Stimulated activated CD8-positive, alpha-beta memory T cell treated with anti-CD3 and anti-CD28 coated beads, Interleukin-2, amount 100 ng/mL, for 1 hour (primary cell): ENCODE data around the gene CLCNKB.
"Not testable (repeated sequence)": the region's sequence is repeated elsewhere in the genome, so short reads cannot be mapped to it uniquely, and the experiment has no call there.

Experiments
- DNase-seq, 2 donors: peaks; one replicate each; pipeline ENCODE4 v3.0.0-alpha.2; 2020; ENCODE audit warnings: low read depth in 2 of 2

Gene CLCNKB

GRCh38 chr1:16061266-16061665 is 17.7 kb downstream of the CLCNKB start:
- no peak for DNase-seq

GRCh38 chr1:16061989-16062686 is 18.6 kb downstream of the CLCNKB start:
- not testable (repeated sequence) for DNase-seq

GRCh38 chr1:16062687-16063075 is 19.1 kb downstream of the CLCNKB start:
- not testable (repeated sequence) for DNase-seq

GRCh38 chr1:16063226-16063829 is 19.7 kb downstream of the CLCNKB start:
- DNase-seq, result no peak

GRCh38 chr1:16063921-16064320 is 20.3 kb downstream of the CLCNKB start:
- DNase-seq, result no peak

- DNase-seq, result no peak
Measured at GRCh38 chr1:16064536-16065268, 21.1 kb downstream of the CLCNKB start.

GRCh38 chr1:16065269-16065576 is 21.6 kb downstream of the CLCNKB start:
- no peak for DNase-seq

GRCh38 chr1:16066245-16066644 is 22.7 kb downstream of the CLCNKB start:
- DNase-seq, result no peak

- no peak for DNase-seq
Measured at GRCh38 chr1:16067127-16067768, 23.7 kb downstream of the CLCNKB start.

DNA sequence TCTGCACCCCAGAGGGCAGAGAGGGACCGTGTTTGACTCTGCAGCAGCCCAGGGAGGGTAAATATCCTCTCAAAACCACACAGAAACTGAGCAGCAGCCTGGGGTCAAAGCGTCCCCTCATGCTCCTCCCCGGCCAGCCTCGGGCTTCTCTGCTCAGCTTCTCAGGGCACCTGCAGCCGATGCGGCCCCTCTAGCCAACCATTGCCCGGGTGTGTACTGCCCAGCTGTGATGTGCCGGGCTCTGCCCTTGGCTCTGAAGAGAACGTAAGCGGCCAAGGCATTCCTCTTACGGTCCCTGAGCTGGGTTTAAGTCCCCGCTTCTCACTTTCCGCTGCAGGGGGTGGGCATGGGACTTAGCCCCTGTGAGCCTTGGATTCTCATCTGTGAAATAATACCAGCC is 24.4 kb downstream of the CLCNKB start:
- no peak for DNase-seq

GRCh38 chr1:16068356-16069270 is 25.0 kb downstream of the CLCNKB start:
- DNase-seq, result no peak

- DNase-seq, result no peak
Measured at GRCh38 chr1:16070640-16071355, 27.2 kb downstream of the CLCNKB start.

DNA sequence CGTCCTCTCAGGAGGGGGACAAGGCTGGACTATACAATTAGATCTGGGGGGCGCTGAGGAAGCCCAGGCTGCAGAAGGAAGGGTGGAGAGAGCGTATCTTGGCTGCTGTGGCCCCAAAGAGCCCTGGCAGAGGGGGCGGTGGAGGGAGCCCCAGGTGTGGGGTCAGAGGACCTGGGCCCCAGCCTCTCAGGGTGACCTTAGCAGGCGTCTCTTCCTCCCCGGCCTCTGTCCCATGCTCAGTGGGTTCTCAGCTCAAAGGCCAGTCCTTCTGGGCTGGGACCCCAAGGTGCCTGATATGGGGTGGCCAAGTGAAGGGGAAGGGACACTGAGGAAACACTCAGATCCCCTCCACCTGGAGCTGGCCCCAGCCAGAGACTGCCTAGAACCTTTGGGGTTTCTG is 28.0 kb downstream of the CLCNKB start:
- DNase-seq, result no peak

- DNase-seq, result no peak
Measured at GRCh38 chr1:16072095-16072494, 28.5 kb downstream of the CLCNKB start.

DNA sequence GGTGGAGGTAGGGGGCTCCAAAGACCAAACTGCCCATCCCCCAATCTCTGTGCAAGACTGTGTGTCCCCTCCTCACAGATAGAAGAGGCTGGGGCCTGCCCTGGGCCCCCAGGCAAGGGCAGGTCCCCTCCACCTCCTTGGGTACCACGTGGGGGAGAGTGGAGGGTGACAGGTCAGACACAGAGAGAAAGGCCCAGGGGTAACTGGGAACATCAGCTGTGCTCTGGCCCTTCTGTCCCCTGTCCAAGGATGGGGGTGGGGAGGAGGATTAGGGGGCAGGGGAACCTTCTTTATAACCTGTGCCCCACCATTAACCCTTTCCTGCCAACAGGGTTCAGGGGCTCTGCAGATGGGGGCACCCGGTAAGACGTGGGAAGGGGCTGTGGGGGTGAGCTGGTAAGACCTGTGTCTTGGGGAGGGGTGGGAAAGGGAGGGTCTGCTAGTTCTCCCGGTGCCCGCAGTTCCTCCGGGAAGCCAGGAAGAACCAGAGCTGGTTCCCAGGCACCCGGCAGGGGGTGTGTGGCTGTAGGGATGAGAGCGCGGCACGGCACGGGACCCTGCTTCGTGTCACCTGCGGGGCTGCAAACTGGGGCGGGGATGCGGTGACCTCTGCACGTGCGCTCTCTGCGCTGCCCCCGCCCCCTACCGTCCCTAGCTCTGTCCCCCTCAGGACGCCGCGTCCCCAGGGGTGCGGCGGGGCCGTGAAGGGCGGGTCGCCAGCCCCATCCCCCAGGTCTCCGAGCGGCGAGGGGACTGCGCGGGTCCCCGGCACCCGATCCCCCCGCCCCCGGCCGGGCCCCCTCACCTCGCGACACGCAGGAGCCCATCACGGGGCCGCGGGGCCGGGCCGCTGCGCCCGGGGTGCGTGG is 29.3 kb downstream of the CLCNKB start:
- DNase-seq, result no peak

- DNase-seq, result no peak
Measured at GRCh38 chr1:16073490-16074119, 30.0 kb downstream of the CLCNKB start, which contains the start of gene FAM131C. FAM131C (minus strand) TSS chr1:16073651; CDS start chr1:16073442, 209 bp downstream.

DNA sequence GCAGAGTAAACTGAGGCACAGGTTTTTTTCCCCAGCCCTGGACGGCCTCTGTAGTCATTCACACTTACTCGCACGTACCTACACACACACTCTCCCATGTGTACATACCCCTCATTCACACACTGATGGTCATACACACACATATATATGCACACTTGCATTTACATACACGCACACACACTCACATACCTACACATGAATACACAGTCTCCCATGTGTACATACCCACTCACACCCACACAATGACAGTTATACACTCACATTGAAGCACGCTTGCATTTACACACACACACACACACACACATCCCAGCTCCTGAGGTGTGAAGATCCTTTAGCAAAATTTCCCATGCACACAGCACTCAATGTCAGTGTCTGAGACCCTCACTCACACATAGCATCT is 30.6 kb downstream of the CLCNKB start:
- DNase-seq, result no peak

DNA sequence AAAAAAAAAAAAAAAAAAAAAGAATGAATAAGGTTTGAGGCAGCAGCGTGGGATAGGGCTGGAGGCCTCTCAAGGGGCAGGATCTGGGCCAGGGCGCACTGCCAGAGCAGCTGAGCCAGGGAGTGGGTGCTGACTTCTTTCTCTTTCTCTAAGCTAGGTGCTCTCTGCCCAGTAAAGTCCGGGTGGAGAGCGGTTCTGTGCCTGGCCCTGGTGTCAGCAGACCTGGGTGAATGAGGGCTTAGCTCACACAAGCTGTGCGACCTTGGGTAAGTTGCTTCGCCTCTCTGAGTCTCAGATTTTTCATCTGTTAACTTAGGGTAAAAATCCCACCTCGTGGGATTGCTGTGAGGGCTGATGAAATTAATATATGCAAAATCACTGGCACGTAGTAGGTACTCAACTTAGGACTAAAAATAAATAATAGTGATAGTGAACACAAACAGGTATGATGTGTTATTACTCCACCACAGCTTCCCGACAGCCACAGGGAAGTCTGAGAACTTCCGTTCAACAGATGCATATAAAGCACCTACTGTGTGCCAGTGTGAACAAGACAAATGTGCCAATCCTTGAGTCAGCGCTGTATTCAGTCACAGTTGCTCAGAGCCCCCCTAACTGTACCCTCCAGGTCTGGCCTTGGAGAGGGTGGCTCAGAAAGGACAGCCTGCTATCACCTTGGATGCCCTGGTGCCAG is 31.9 kb downstream of the CLCNKB start:
- no peak for DNase-seq
